WTC11 (cell line): Measurements from ENCODE around the gene AMMECR1L. TPM values are rescaled to one million over a fixed set of nuclear protein-coding genes. Genes with fewer than 3 reads are reported as not detected.
"Not testable (repeated sequence)": the region's sequence is repeated elsewhere in the genome, so short reads cannot be mapped to it uniquely, and the experiment has no call there.

ENCODE experiments used
- ATAC-seq: fragments of 200-7000 bp; cut with Tn5 transposase; 2 replicates; pipeline ENCODE4 v1.10.0; 2021; ENCODE audit warnings: mild to moderate bottlenecking, moderate library complexity
- Bru-seq: library from RNA; stranded (reverse); fragments of 400-500 nt; gene quantifications from one replicate; lab custom pipeline; 2021; lab: Mats Ljungman, UMichigan
- CTCF ChIA-PET: fragments of 300-600 bp; sonication (Branson Sonifier 250); formaldehyde crosslinking; loops from one replicate; lab custom pipeline; 2021; ENCODE audit warnings: antibody characterized with exemption; lab: Charles Lee
- POLR2A ChIA-PET: fragments of 350-600 bp; sonication (Branson Sonifier 250); formaldehyde crosslinking; loops from one replicate; lab custom pipeline; 2021; ENCODE audit warnings: antibody characterized with exemption; lab: Charles Lee
- DNase-seq: peaks from one replicate; pipeline ENCODE4 v3.0.0; 2021; ENCODE audit warnings: low spot score
- H3K27ac Mint-ChIP-seq: 2 replicates; pipeline ENCODE4 v1.8.0; 2021; ENCODE audit warnings: mixed read lengths
- H3K27me3 Mint-ChIP-seq: 2 replicates; pipeline ENCODE4 v1.8.0; 2021; ENCODE audit warnings: low read depth, mild to moderate bottlenecking, moderate library complexity, mixed read lengths
- H3K36me3 Mint-ChIP-seq: 2 replicates; pipeline ENCODE4 v1.8.0; 2021; ENCODE audit warnings: mixed read lengths
- H3K4me1 Mint-ChIP-seq: 2 replicates; pipeline ENCODE4 v1.8.0; 2022; ENCODE audit warnings: mixed read lengths
- H3K4me3 Mint-ChIP-seq: 2 replicates; pipeline ENCODE4 v1.8.0; 2021; ENCODE audit warnings: mild to moderate bottlenecking, moderate library complexity, mixed read lengths
- H3K9me3 Mint-ChIP-seq: 2 replicates; pipeline ENCODE4 v1.8.0; 2021; ENCODE audit warnings: mixed read lengths
- ARID4B ChIP-seq: sonication (generic); formaldehyde crosslinking; IDR thresholded peaks from 2 replicates; pipeline ENCODE4 v1.8.0; 2023; ENCODE audit warnings: missing genetic modification reagents, mild to moderate bottlenecking, borderline replicate concordance
- ATF6 ChIP-seq: sonication (generic); formaldehyde crosslinking; IDR thresholded peaks from 2 replicates; pipeline ENCODE4 v1.8.1; 2023; ENCODE audit warnings: mild to moderate bottlenecking, missing genetic modification reagents
- FOXK1 ChIP-seq: sonication (generic); formaldehyde crosslinking; IDR thresholded peaks from 2 replicates; pipeline ENCODE4 v1.8.0; 2022; ENCODE audit warnings: mild to moderate bottlenecking, moderate library complexity, missing genetic modification reagents
- FOXP1 ChIP-seq: sonication (generic); formaldehyde crosslinking; IDR thresholded peaks from 2 replicates; pipeline ENCODE4 v1.8.0; 2022; ENCODE audit warnings: missing genetic modification reagents, mild to moderate bottlenecking, moderate library complexity, borderline replicate concordance
- GTF2I ChIP-seq: fragments of 250-450 bp; sonication (Bioruptor Pico); conservative IDR thresholded peaks from 2 replicates; pipeline ENCODE4 v1.4.0; 2021; ENCODE audit warnings: mild to moderate bottlenecking
- JUN ChIP-seq: sonication (generic); formaldehyde crosslinking; IDR thresholded peaks from 2 replicates; pipeline ENCODE4 v1.8.0; 2023; ENCODE audit warnings: mild to moderate bottlenecking, missing genetic modification reagents
- SP1 ChIP-seq: sonication (generic); formaldehyde crosslinking; conservative IDR thresholded peaks from 2 replicates; pipeline ENCODE4 v1.8.1; 2022; ENCODE audit warnings: missing genetic modification reagents
- USF2 ChIP-seq: sonication (generic); formaldehyde crosslinking; IDR thresholded peaks from 2 replicates; pipeline ENCODE4 v1.8.1; 2023; ENCODE audit warnings: mild to moderate bottlenecking, missing genetic modification reagents, moderate library complexity
- ZNF121 ChIP-seq: sonication (generic); formaldehyde crosslinking; IDR thresholded peaks from 2 replicates; pipeline ENCODE4 v1.8.0; 2023; ENCODE audit warnings: missing genetic modification reagents
- ZNF138 ChIP-seq: sonication (generic); formaldehyde crosslinking; conservative IDR thresholded peaks from 2 replicates; pipeline ENCODE4 v1.8.1; 2022; ENCODE audit warnings: mild to moderate bottlenecking, moderate library complexity, missing genetic modification reagents
- ZNF219 ChIP-seq: sonication (generic); formaldehyde crosslinking; IDR thresholded peaks from 2 replicates; pipeline ENCODE4 v1.8.0; 2023; ENCODE audit warnings: missing genetic modification reagents, mild to moderate bottlenecking, borderline replicate concordance
- ZNF263 ChIP-seq: sonication (generic); formaldehyde crosslinking; IDR thresholded peaks from 2 replicates; pipeline ENCODE4 v1.8.1; 2022; ENCODE audit warnings: low read depth, mild to moderate bottlenecking, moderate library complexity, missing genetic modification reagents
- ZNF416 ChIP-seq: fragments of 250-450 bp; sonication (Bioruptor Pico); IDR thresholded peaks from 2 replicates; pipeline ENCODE4 v1.9.0; 2021; ENCODE audit warnings: mild to moderate bottlenecking, inconsistent platforms
- ZNF512 ChIP-seq: sonication (generic); formaldehyde crosslinking; IDR thresholded peaks from 2 replicates; pipeline ENCODE4 v1.8.1; 2022; ENCODE audit warnings: missing genetic modification reagents, borderline replicate concordance
- long read RNA-seq, 3 experiments: library from RNA in 1 of 3; library from capped mRNA in 1 of 3; library from polyadenylated mRNA in 1 of 3; unstranded in 2 of 3; stranded (forward) in 1 of 3; transcript quantifications; one replicate each; pipeline ENCODE4 v2.0.0, GENCODE V29; 2021
- total RNA-seq: library from RNA; stranded (reverse); gene quantifications from 3 replicates; pipeline ENCODE4 v1.2.3, GENCODE V29; 2021
- TF ChIP-seq, protein P1 (sequence below): sonication (generic); formaldehyde crosslinking; conservative IDR thresholded peaks from 2 replicates; pipeline ENCODE4 v1.8.1; 2022; ENCODE audit warnings: mild to moderate bottlenecking, missing genetic modification reagents
- TF ChIP-seq, protein P2 (sequence below): sonication (generic); formaldehyde crosslinking; IDR thresholded peaks from 2 replicates; pipeline ENCODE4 v1.8.0; 2022; ENCODE audit warnings: mild to moderate bottlenecking, missing genetic modification reagents
- TF ChIP-seq, protein P3 (sequence below): sonication (generic); formaldehyde crosslinking; IDR thresholded peaks from 2 replicates; pipeline ENCODE4 v1.8.0; 2022; ENCODE audit warnings: mild to moderate bottlenecking, missing genetic modification reagents

AMMECR1L gene
- total RNA-seq (17.9 to 18.1 TPM (median 18.1 TPM) in 3 replicates), Bru-seq, nascent RNA (percentile 86 among the genes with signal in this experiment)
- long read RNA-seq, experiment 1, full-length matches to known transcripts, result 34 of 94 reads
- long read RNA-seq, experiment 1, partial matches to known transcripts, result 29 of 94 reads
- long read RNA-seq, experiment 1, other reads (novel, unspliced or antisense), result 31 of 94 reads
- long read RNA-seq, experiment 2, full-length matches to known transcripts, result 6 of 30 reads
- long read RNA-seq, experiment 2, partial matches to known transcripts, result 1 of 30 reads
- long read RNA-seq, experiment 2, other reads (novel, unspliced or antisense), result 23 of 30 reads
- long read RNA-seq, experiment 3, partial matches to known transcripts, result 1 of 2 reads
- long read RNA-seq, experiment 3, other reads (novel, unspliced or antisense), result 1 of 2 reads

DNA sequence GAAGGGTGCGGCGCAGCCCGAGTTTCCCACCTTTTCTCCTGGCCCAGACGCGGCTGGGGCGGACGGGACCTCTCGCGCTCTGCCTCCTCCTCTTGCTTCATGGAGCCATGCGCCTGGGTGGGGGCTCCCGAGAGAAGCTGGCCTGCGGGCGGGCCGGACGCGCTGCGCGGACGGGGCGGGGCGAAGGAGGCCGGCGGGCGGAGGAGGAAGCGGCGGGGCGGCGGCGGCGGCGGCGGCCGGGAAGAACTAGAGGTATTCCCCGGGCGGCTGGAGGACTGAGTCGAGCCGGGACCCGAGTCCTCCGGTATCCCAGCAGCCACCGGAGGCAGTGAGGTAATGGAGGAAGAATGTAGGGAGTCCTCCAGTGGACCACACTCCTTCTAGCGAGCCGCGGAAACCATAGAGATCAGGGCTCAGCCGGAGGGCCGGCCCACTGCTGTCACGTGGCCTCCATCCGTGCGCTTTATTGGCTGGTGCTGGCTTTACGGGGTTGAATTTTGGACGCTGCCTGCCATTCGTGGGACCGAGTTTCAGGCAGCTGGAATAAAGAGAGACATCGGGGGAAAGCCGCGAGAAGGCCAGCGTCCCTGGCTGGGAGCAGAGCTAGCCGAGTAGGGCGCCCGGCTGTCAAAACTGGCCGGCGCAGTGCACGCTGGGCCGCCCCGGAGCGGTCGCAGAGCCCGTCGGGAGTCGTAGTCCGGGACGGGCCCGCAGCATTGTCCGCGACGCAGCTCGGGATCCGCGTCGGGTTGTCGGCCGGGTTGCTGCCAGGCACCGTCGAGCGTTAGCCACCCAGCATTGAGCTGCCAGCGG is at the start of gene AMMECR1L:
AMMECR1L (minus strand) TSS at position 177 of the 813 bp plus-strand sequence. CDS start 11,722 bp downstream, outside the sequence.
- POLR2A ChIA-PET, result not testable (repeated sequence)

DNA sequence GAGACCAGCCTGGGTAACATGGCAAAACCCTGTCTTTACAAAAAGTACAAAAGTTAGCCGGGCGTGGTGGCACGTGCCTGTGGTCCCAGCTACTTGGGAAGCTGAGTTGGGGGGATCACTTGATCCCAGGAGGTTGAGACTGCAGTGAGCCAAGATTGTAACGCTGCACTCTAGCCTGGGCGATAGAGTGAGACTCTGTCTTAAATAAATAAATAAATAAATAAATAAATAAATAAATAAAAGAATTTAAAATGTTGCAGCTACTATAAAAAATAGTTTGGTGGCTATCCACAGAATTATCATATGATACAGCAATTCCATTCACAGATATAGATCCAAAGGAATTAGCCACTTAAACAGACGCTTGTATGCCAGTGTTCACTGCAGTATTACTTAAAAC is 49.6 kb upstream of the AMMECR1L start:
- ATAC-seq, result no peak
- TF ChIP-seq ZNF219 (no peak), ZNF263 (CRISPR knock-in tag) (no peak), ZNF138 (CRISPR knock-in tag) (no peak), FOXP1 (no peak), GTF2I (CRISPR knock-in tag) (no peak), ATF6 (no peak), ZNF512 (CRISPR knock-in tag) (no peak), ZNF416 (no peak)
- TF ChIP-seq, protein P1, sequence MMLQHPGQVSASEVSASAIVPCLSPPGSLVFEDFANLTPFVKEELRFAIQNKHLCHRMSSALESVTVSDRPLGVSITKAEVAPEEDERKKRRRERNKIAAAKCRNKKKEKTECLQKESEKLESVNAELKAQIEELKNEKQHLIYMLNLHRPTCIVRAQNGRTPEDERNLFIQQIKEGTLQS (CRISPR knock-in tag), result no peak

More for the DNA sequence above, at the start of gene AMMECR1L:
- ATAC-seq (peak; percentile 87), DNase-seq (peak; percentile 68)
- Mint-ChIP-seq H3K36me3 (peaks cover 22% of the 10 kb centered on the region), H3K27ac (peak within 1 kb of the TSS; percentile 65), H3K4me1 (peaks cover 23% of the 10 kb centered on the region), H3K4me3 (peak within 1 kb of the TSS; percentile 93)
- CTCF ChIA-PET, H3K9me3 Mint-ChIP-seq, H3K27me3 Mint-ChIP-seq: not testable (repeated sequence)
- TF ChIP-seq, protein P2, sequence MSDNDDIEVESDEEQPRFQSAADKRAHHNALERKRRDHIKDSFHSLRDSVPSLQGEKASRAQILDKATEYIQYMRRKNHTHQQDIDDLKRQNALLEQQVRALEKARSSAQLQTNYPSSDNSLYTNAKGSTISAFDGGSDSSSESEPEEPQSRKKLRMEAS (CRISPR knock-in tag), result peak; percentile 37; the same call in 1 of the 2 replicates
- 0 out of 2 replicates have a peak, but pooled peaks have one; percentile 27 for TF ChIP-seq SP1 (CRISPR knock-in tag)
- peak; percentile 57; the same call in 1 of the 2 replicates for TF ChIP-seq JUN (CRISPR knock-in tag)
- TF ChIP-seq, protein P3, sequence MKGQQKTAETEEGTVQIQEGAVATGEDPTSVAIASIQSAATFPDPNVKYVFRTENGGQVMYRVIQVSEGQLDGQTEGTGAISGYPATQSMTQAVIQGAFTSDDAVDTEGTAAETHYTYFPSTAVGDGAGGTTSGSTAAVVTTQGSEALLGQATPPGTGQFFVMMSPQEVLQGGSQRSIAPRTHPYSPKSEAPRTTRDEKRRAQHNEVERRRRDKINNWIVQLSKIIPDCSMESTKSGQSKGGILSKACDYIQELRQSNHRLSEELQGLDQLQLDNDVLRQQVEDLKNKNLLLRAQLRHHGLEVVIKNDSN (CRISPR knock-in tag), result 0 out of 2 replicates have a peak, but pooled peaks have one; percentile 60
- 0 out of 2 replicates have a peak, but pooled peaks have one; percentile 3 for TF ChIP-seq ZNF121 (CRISPR knock-in tag)
- TF ChIP-seq FOXK1 (CRISPR knock-in tag), result peak; percentile 22; the same call in 1 of the 2 replicates
- peak; percentile 58; the same call in 1 of the 2 replicates for TF ChIP-seq ARID4B (CRISPR knock-in tag)
- TF ChIP-seq USF2 (CRISPR knock-in tag), result peak; percentile 75

More for the DNA sequence above, 49.6 kb upstream of the AMMECR1L start:
- no peaks in the 10 kb centered on the region for H3K4me1 Mint-ChIP-seq
- ChIA-PET CTCF (no interaction called here), POLR2A (interaction anchor here (0.6 kb wide), 1 partner anchor 90 kb away, joined by 3 read pairs; no protein-coding TSS in a partner anchor)
- no peak overlapping the region for H3K27ac Mint-ChIP-seq
- H3K36me3 Mint-ChIP-seq, result no peaks in the 10 kb centered on the region
- no peaks in the 10 kb centered on the region for H3K9me3 Mint-ChIP-seq
- no peak for DNase-seq
- no peak overlapping the region for H3K4me3 Mint-ChIP-seq
- H3K27me3 Mint-ChIP-seq, result no peaks in the 10 kb centered on the region
